NCI-H2227 (cell line): ENCODE results near the gene SLC27A5.
"Not testable (repeated sequence)": the region's sequence is repeated elsewhere in the genome, so short reads cannot be mapped to it uniquely, and the experiment has no call there.

Experiments
- DNase-seq: peaks from one replicate; lab custom pipeline; 2025; ENCODE audit not compliant: unreplicated experiment; lab: John Stamatoyannopoulos, UW

The SLC27A5 gene

DNA sequence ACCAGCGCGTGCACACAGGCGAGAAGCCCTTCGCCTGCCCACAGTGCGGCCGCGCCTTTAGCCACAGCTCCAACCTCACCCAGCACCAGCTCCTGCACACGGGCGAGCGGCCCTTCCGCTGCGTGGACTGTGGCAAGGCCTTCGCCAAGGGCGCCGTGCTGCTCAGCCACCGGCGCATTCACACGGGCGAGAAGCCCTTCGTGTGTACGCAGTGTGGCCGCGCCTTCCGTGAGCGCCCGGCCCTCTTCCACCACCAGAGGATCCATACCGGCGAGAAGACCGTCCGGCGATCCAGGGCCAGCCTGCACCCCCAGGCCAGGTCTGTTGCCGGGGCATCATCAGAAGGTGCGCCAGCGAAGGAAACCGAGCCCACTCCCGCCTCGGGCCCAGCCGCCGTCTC lies 40.1 kb downstream of the SLC27A5 start:
- no peak for DNase-seq

GRCh38 chr19:58470837-58471543 lies 40.8 kb downstream of the SLC27A5 start:
- DNase-seq, result not testable (repeated sequence)

- DNase-seq, result no peak
Observed at GRCh38 chr19:58469241-58470013, 42.4 kb downstream of the SLC27A5 start.

DNA sequence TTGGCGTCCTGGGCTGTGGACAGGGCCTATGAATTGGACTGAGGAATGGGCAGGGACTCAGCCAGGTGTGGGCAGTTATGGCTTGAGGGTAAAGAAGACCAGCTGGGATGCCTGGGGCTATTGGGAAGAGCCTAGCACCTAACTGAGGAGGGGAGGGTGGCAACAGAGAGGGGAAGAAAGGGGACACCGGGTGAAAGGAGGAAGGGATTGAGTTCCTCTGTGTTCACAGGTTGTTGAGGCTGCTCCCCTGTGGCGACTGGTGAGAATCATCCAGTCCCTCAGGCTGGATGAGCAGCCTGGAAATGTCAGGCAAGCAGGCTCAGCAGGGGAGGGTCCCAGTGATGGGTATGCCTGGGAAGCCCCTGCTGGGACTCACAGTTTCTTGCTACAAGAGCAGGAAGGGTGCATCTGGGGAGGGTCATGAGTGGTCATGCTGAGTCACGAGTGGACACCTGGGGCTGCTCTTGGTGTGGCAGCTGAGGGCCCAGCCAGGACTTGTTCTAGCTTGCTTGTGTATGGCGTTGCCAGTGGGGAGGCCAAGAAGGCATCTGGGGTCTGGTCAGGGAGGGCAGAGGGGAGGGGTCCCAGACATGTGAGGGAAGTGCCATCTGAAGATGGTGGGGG lies 43.5 kb downstream of the SLC27A5 start:
- peak; percentile 56 for DNase-seq

GRCh38 chr19:58466760-58467589 lies 44.8 kb downstream of the SLC27A5 start, which contains the start of gene ZNF324:
Gene ZNF324, plus strand, starts transcription at chr19:58467080. Its CDS starts 2,106 bp downstream, at chr19:58469186.
- DNase-seq, result peak; percentile 100

GRCh38 chr19:58466089-58466759 lies 45.6 kb downstream of the SLC27A5 start:
- no peak for DNase-seq

- no peak for DNase-seq
Observed at GRCh38 chr19:58460039-58460438, 51.8 kb downstream of the SLC27A5 start.

GRCh38 chr19:58456111-58456510 lies 55.7 kb downstream of the SLC27A5 start:
- no peak for DNase-seq

DNA sequence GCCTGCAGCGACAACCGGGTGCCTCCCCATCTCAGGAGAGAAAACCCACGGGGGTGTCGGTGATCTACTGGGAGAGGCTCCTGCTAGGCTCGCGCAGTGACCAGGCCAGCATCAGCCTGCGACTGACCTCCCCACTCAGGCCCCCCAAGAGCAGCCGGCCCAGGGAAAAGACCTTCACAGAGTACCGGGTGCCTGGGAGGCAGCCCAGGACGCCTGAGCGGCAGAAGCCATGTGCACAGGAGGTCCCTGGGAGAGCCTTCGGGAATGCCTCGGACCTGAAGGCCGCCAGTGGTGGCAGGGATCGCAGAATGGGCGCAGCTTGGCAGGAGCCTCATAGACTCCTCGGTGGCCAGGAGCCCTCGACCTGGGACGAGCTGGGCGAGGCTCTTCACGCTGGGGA lies 56.5 kb downstream of the SLC27A5 start:
- DNase-seq, result no peak

GRCh38 chr19:58453743-58454142 lies 58.0 kb downstream of the SLC27A5 start:
- no peak for DNase-seq

- peak; percentile 100 for DNase-seq
Observed at GRCh38 chr19:58451358-58452101, 60.3 kb downstream of the SLC27A5 start, which contains the start of gene ZNF324B. Gene ZNF324B, plus strand, starts transcription at chr19:58451622. Its CDS starts 2,080 bp downstream, at chr19:58453702.

DNA sequence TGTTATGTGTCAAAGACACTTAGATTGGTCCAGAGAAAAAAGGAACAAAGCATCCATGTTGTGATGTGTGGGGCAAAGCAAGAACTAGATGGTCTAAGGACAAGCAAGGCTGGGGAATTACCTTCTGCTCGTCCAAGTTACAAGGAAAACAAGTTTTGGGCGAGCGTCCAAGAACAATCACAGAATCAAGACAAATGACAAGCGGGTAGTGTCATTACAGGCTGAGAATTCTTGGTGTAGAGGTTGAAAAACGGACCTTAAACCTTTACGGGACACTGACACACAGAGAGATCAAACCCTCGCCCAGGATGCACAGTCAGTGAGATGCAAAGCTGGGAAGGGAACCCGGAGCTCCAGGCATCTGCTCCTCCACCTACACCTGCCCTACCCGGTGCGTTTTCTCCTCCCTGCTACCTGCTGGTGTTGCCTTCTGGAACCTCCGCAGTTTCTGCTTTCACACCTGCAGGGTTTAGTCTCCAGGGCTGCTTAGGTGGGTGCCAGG lies 60.9 kb downstream of the SLC27A5 start:
- DNase-seq, result peak; percentile 84

DNA sequence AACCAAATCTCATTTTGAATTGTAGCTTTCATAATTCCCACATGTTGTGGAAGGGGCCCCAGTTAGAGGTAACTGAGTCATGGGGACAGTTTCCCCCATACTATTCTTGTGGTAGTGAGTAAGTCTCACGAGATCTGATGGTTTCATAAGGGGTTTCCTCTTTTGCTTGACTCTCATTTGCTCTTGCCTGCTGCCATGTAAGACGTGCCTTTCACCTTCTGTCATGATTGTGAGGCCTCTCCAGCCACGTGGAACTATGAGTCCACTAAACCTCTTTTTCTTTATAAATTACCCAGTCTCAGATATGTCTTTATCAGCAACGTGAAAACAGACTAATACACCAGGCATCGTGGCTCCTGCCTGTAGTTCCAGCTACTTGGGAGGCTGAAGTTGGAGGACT lies 61.8 kb downstream of the SLC27A5 start:
- not testable (repeated sequence) for DNase-seq

GRCh38 chr19:58448860-58449259 lies 62.9 kb downstream of the SLC27A5 start:
- not testable (repeated sequence) for DNase-seq
